Spleen (tissue), 11 donors: ENCODE measurements around the gene NR1H3. TPM values are rescaled to one million over a fixed set of nuclear protein-coding genes. Genes with fewer than 3 reads are reported as not detected.

Experiments
- DNase-seq: peaks from one replicate; pipeline ENCODE4 v3.0.0-alpha.2; 2020
- H3K27ac ChIP-seq, 8 donors: fragments of 200-600 bp; sonication (generic) in 7 of 8; 1 replicate in 4 of 8; 2 replicates in 4 of 8; pipeline versions ENCODE4 v1.5.0 to v1.8.0; 2016 to 2021; ENCODE audit warnings: inconsistent platforms in 4 of 8, mild to moderate bottlenecking in 4 of 8, moderate library complexity in 1 of 8
- H3K27me3 ChIP-seq, 7 donors: fragments of 200-600 bp; sonication (generic) in 6 of 7; replicated peaks in 1 of 7; 1 replicate in 4 of 7; 2 replicates in 3 of 7; pipeline versions ENCODE4 v1.5.0 to v1.8.0; 2016 to 2021; ENCODE audit warnings: inconsistent platforms in 3 of 7, mild to moderate bottlenecking in 1 of 7
- H3K36me3 ChIP-seq, 6 donors: fragments of 200-600 bp; sonication (generic) in 5 of 6; 1 replicate in 4 of 6; 2 replicates in 2 of 6; pipeline versions ENCODE4 v1.5.0 to v1.8.0; 2016 to 2021; ENCODE audit warnings: inconsistent platforms in 2 of 6
- H3K4me1 ChIP-seq, 6 donors: fragments of 200-600 bp; sonication (generic) in 5 of 6; 1 replicate in 3 of 6; 2 replicates in 3 of 6; pipeline versions ENCODE4 v1.5.0 to v1.8.0; 2016 to 2021; ENCODE audit warnings: inconsistent platforms in 3 of 6
- H3K4me3 ChIP-seq, 8 donors: fragments of 200-600 bp; sonication (generic) in 7 of 8; 1 replicate in 4 of 8; 2 replicates in 4 of 8; pipeline versions ENCODE4 v1.5.0 to v1.8.0; 2016 to 2021; ENCODE audit warnings: inconsistent platforms in 4 of 8, mild to moderate bottlenecking in 4 of 8, moderate library complexity in 2 of 8
- H3K9me3 ChIP-seq, 8 donors: fragments of 200-600 bp; sonication (generic) in 7 of 8; 1 replicate in 4 of 8; 2 replicates in 4 of 8; pipeline versions ENCODE4 v1.5.0 to v1.8.0; 2016 to 2021; ENCODE audit warnings: inconsistent platforms in 4 of 8
- POLR2A ChIP-seq, 3 donors: fragments of 450-650 bp; IDR thresholded peaks; one replicate each; pipeline ENCODE4 v1.5.1; 2017; ENCODE audit warnings: antibody characterized with exemption in 3 of 3, mild to moderate bottlenecking in 1 of 3
- POLR2AphosphoS5 ChIP-seq, 3 donors: sonication (generic); formaldehyde crosslinking; IDR thresholded peaks; one replicate each; pipeline ENCODE4 v1.5.1; 2017; ENCODE audit warnings: antibody characterized with exemption in 3 of 3
- WGBS, 5 donors: extraction: QIAGEN DNeasy Blood & Tissue Kit in 3 of 5; methylation state at CpG; one replicate each; pipeline versions ENCODE4 v1.1.5 to v1.1.7; 2013 to 2018; 5-methylcytosine and 5-hydroxymethylcytosine counted together
- intact Hi-C: fragments of 100-400 bp; cut with DNase I; formaldehyde crosslinking; loops from one replicate; pipeline ENCODE4 v1.15.0; 2023; ENCODE audit warnings: low total_unique reads
- polyA plus RNA-seq, 3 donors: library from polyadenylated mRNA; stranded (reverse); fragments of 200-250 nt; gene quantifications; one replicate each; pipeline ENCODE4 v1.2.1, GENCODE V29; 2013
- total RNA-seq, 7 donors: library from RNA; depleted of rRNA in 3 of 7; stranded (reverse); fragments of >200 nt in 3 of 7; fragmentation: NEBNext Ultra II Directional in 4 of 7; extraction: Animal tissue kit (Norgen Biotek cat#: 25700) in 4 of 7; gene quantifications; one replicate each; pipeline versions ENCODE4 v1.1.0 to v1.2.1, GENCODE V29; 2016 to 2021
- TF ChIP-seq, protein P1 (sequence below), 11 experiments: fragments of 200-600 bp in 7 of 11; fragments of 450-650 bp in 4 of 11; sonication (generic) in 4 of 11; IDR thresholded peaks in 8 of 11; conservative IDR thresholded peaks in 3 of 11; 1 replicate in 7 of 11; 2 replicates in 4 of 11; pipeline versions ENCODE4 v1.4.0 to v1.8.0; 2016 to 2021; ENCODE audit warnings: antibody characterized with exemption in 11 of 11, inconsistent platforms in 4 of 11, mild to moderate bottlenecking in 1 of 11
- donor health status: healthy with polysubstance abuse.
- donor health status: DM: no; HTN: no; CAD: no; lungs with moderate emphysema.
- donor health status: DM: no; HTN: no; CAD: no.
- donor health status: Bipolar disorder and iron deficiency.
- donor health status: healthy.
- donor health status: DM: no; HTN: no; CAD: no.
- donor health status: DM: yes; HTN: yes; CAD: no.

The NR1H3 gene
- total and polyA plus RNA-seq, 10 donors = 59.1 to 227 (median 123) TPM

DNA sequence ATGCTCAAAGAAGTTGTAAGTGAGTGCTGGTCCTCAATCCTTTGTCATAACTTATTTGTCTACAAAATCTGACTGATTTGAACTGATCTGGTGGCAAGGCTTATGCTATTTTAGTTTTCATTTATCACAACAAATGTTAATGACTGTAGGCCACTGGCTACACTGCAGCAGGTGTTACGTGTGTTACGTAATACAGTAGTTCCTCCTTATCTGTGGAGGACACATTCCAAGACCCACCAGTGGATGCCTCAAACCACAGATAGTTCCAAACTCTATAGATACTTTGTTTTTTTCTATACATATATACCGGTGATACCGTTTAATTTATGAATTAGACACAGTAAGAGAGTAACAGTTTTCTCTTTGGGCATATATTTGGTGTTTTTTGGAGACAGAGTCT is 19.1 kb downstream of the NR1H3 start:
- no peak for DNase-seq
- H3K36me3 ChIP-seq = peaks cover 0 to 84% (median 77%) of the 10 kb centered on the region in 6 donors
- H3K27ac ChIP-seq = no peak overlapping the region
- 71 to 90% (median 84%) methylated on average over 4 of the region's 4 CpGs for WGBS, 5 donors
- H3K4me1 ChIP-seq = peaks cover 4 to 22% (median 15%) of the 10 kb centered on the region in 6 donors
- no peak for TF ChIP-seq POLR2A (IDR thresholded peaks at IDR 0.05)
- intact Hi-C loops = no loop called here
- no peaks in the 10 kb centered on the region for H3K9me3 ChIP-seq
- no peak overlapping the region for H3K4me3 ChIP-seq
- no peaks in the 10 kb centered on the region for H3K27me3 ChIP-seq

DNA sequence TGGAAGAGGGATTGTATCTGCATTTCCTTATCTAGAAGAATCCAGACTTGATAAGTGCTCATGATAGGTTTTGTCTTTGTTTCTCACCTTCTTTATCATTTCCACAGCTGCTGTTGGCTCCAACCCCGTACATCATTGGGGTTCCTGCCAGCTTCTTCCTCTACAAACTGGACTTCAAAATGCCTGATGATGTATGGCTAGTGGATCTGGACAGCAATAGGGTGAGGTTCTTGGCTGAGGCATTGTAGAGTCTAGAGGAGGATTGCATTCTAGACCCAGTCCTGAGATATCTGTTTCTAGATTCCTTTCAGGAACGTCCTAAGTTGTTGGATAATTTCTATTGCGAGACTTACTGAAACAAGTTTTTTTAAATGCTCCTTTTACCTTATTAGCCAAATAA is 20.3 kb downstream of the NR1H3 start:
- Histone ChIP-seq H3K4me1 (peaks cover 0 to 11% (median 4%) of the 10 kb centered on the region in 6 donors), H3K4me3 (no peak overlapping the region), H3K36me3 (peaks cover 0 to 96% (median 88%) of the 10 kb centered on the region in 6 donors), H3K9me3 (no peaks in the 10 kb centered on the region), H3K27me3 (no peaks in the 10 kb centered on the region), H3K27ac (no peak overlapping the region)
- intact Hi-C loops = no loop called here
- 87 to 94% (median 90%) methylated on average over 3 of the region's 3 CpGs for WGBS, 5 donors
- TF ChIP-seq, protein P1, sequence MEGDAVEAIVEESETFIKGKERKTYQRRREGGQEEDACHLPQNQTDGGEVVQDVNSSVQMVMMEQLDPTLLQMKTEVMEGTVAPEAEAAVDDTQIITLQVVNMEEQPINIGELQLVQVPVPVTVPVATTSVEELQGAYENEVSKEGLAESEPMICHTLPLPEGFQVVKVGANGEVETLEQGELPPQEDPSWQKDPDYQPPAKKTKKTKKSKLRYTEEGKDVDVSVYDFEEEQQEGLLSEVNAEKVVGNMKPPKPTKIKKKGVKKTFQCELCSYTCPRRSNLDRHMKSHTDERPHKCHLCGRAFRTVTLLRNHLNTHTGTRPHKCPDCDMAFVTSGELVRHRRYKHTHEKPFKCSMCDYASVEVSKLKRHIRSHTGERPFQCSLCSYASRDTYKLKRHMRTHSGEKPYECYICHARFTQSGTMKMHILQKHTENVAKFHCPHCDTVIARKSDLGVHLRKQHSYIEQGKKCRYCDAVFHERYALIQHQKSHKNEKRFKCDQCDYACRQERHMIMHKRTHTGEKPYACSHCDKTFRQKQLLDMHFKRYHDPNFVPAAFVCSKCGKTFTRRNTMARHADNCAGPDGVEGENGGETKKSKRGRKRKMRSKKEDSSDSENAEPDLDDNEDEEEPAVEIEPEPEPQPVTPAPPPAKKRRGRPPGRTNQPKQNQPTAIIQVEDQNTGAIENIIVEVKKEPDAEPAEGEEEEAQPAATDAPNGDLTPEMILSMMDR (IDR thresholded peaks at IDR 0.05 in 8 of 11, conservative IDR thresholded peaks at IDR 0.05 in 3 of 11) = no peak
- no peak for TF ChIP-seq POLR2A (IDR thresholded peaks at IDR 0.05)
- TF ChIP-seq POLR2AphosphoS5 (IDR thresholded peaks at IDR 0.05) = no peak
- no peak for DNase-seq

DNA sequence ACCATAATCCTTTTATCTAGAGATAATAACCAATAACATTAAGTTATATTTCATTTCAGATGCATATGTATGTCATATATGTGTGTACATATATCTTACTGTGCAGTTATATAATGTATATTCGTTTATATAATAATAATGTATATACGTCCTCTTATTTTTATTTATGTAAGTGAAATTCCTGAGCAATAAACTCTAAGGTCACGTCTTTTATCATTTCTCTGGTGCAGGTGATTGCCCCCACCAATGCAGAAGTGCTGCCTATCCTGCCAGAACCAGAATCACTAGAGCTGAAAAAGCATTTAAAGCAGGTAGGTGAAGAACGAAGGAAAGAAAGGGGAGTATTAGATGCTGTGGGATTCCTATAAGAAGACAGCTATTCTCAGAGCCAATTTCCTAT is 21.0 kb downstream of the NR1H3 start:
- no peak for TF ChIP-seq POLR2AphosphoS5 (IDR thresholded peaks at IDR 0.05)
- TF ChIP-seq, protein P1 (IDR thresholded peaks at IDR 0.05 in 8 of 11, conservative IDR thresholded peaks at IDR 0.05 in 3 of 11) = no peak
- no peak for TF ChIP-seq POLR2A (IDR thresholded peaks at IDR 0.05)
- no peaks in the 10 kb centered on the region for H3K27me3 ChIP-seq
- H3K27ac ChIP-seq = no peak overlapping the region
- peaks cover 0 to 100% (median 95%) of the 10 kb centered on the region in 6 donors for H3K36me3 ChIP-seq
- H3K4me3 ChIP-seq = no peak overlapping the region
- WGBS, 5 donors = 89 to 95% (median 94%) methylated on average over 4 of the region's 4 CpGs
- no peaks in the 10 kb centered on the region for H3K9me3 ChIP-seq
- intact Hi-C loops = no loop called here
- peaks cover 0 to 4% (median under 1%) of the 10 kb centered on the region in 6 donors for H3K4me1 ChIP-seq
- no peak for DNase-seq

DNA sequence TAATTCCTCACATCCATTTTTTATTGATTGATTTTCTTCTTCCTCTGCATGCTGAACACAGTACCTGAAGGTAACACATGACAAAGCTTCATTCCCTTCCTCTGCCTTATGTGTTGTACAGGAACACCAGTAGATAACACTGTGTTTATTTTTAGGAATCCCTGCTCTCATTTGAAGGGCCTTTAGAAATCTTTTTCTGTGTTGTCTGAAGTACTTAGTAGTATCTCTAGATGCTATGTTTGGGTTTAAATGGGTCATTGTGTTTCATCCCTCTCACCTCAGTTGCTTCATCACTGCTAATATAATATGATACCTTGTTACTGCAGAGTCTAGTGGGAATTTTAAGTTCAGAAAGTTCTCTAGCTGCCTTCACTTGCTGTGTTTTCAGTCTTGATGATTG is 22.3 kb downstream of the NR1H3 start:
- DNase-seq = no peak
- no peaks in the 10 kb centered on the region for H3K9me3 ChIP-seq
- H3K27me3 ChIP-seq = no peaks in the 10 kb centered on the region
- peaks cover 0 to 100% (median 99%) of the 10 kb centered on the region in 6 donors for H3K36me3 ChIP-seq
- H3K4me3 ChIP-seq = no peak overlapping the region
- no peak for TF ChIP-seq POLR2AphosphoS5 (IDR thresholded peaks at IDR 0.05)
- TF ChIP-seq, protein P1 (IDR thresholded peaks at IDR 0.05 in 8 of 11, conservative IDR thresholded peaks at IDR 0.05 in 3 of 11) = no peak
- TF ChIP-seq POLR2A (IDR thresholded peaks at IDR 0.05) = no peak
- H3K4me1 ChIP-seq = no peaks in the 10 kb centered on the region
- no peak overlapping the region for H3K27ac ChIP-seq
- intact Hi-C loops = no loop called here

DNA sequence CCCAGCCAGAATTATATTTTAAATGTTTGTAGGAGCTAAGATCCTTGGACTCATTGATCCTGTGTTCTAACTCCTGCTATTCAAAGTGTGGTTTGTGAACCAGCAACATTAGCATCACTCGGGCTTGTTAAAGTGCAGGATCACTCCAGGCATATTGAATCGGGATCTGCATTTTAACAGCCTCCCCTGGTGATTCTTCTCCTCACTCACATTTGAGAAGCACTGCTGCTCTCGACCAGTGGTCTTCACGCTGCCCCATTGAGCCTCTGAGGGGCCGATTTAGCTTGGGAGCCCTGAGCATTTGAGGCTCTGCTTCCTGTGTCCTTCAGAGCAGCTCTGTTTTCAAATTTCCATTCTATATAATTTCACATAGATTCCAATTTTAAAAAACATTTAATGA is 23.1 kb downstream of the NR1H3 start:
- H3K9me3 ChIP-seq = no peaks in the 10 kb centered on the region
- no peaks in the 10 kb centered on the region for H3K27me3 ChIP-seq
- no peak overlapping the region for H3K27ac ChIP-seq
- no peaks in the 10 kb centered on the region for H3K4me1 ChIP-seq
- 78 to 92% (median 87%) methylated on average over 5 of the region's 5 CpGs for WGBS, 5 donors
- no peak for DNase-seq
- H3K4me3 ChIP-seq = no peak overlapping the region
- intact Hi-C loops = no loop called here
- peaks cover 0 to 100% (median 99%) of the 10 kb centered on the region in 6 donors for H3K36me3 ChIP-seq
- TF ChIP-seq POLR2A (IDR thresholded peaks at IDR 0.05) (no peak), POLR2AphosphoS5 (IDR thresholded peaks at IDR 0.05) (no peak)
- TF ChIP-seq, protein P1 (IDR thresholded peaks at IDR 0.05 in 8 of 11, conservative IDR thresholded peaks at IDR 0.05 in 3 of 11) = no peak
